Natural killer cell (primary cell): Measurements from ENCODE around the gene TRIM34. TPM values are rescaled to one million over a fixed set of nuclear protein-coding genes. Genes with fewer than 3 reads are reported as not detected.

Experiments
- ATAC-seq, 3 donors: fragments of 150-1000 bp in 2 of 3; fragments of 200-7000 bp in 1 of 3; cut with Tn5 transposase; 1 replicate in 1 of 3; 2 replicates in 2 of 3; pipeline ENCODE4 v1.10.0; 2021; ENCODE audit warnings: mild to moderate bottlenecking in 2 of 3, moderate library complexity in 2 of 3
- DNase-seq, 2 donors: peaks; one replicate each; pipeline versions ENCODE4 v3.0.0 to v3.0.0-alpha.2; 2013 to 2021; ENCODE audit warnings: mixed read lengths in 1 of 2
- H3K27ac ChIP-seq: one replicate; pipeline ENCODE4 v1.5.1; 2013; ENCODE audit warnings: mild to moderate bottlenecking, low read length
- H3K27me3 ChIP-seq: one replicate; pipeline ENCODE4 v1.6.1; 2013; ENCODE audit warnings: low read length; ENCODE audit not compliant: control insufficient read depth, insufficient read depth
- H3K36me3 ChIP-seq: one replicate; pipeline ENCODE4 v1.6.1; 2013; ENCODE audit warnings: low read length; ENCODE audit not compliant: control insufficient read depth, insufficient read depth
- H3K4me1 ChIP-seq: one replicate; pipeline ENCODE4 v1.6.1; 2013; ENCODE audit warnings: low read length; ENCODE audit not compliant: control insufficient read depth, insufficient read depth
- H3K4me3 ChIP-seq: one replicate; pipeline ENCODE4 v1.5.1; 2013; ENCODE audit warnings: low read length
- H3K9me3 ChIP-seq: one replicate; pipeline ENCODE4 v1.6.1; 2013; ENCODE audit warnings: low read length; ENCODE audit not compliant: control insufficient read depth, insufficient read depth
- H3K27ac Mint-ChIP-seq, 2 donors: one replicate each; pipeline ENCODE4 v1.8.0; 2022; ENCODE audit warnings: mild to moderate bottlenecking in 2 of 2, mixed read lengths in 2 of 2, moderate library complexity in 1 of 2
- H3K27me3 Mint-ChIP-seq, 2 donors: one replicate each; pipeline ENCODE4 v1.8.0; 2022; ENCODE audit warnings: low read depth in 2 of 2, mixed read lengths in 2 of 2
- H3K36me3 Mint-ChIP-seq: one replicate; pipeline ENCODE4 v1.8.0; 2022; ENCODE audit warnings: mixed read lengths
- H3K4me1 Mint-ChIP-seq, 2 donors: one replicate each; pipeline ENCODE4 v1.8.0; 2022; ENCODE audit warnings: mixed read lengths in 2 of 2
- H3K4me3 Mint-ChIP-seq: one replicate; pipeline ENCODE4 v1.8.0; 2022; ENCODE audit warnings: mild to moderate bottlenecking, moderate library complexity, mixed read lengths
- H3K9me3 Mint-ChIP-seq, 2 donors: one replicate each; pipeline ENCODE4 v1.8.0; 2022; ENCODE audit warnings: mixed read lengths in 2 of 2
- CTCF ChIP-seq: fragments of 200-600 bp; IDR thresholded peaks from one replicate; pipeline ENCODE4 v1.8.0; 2022; ENCODE audit warnings: antibody characterized with exemption
- WGBS: methylation state at CpG from one replicate; pipeline ENCODE4 v1.1.7; 2013; ENCODE audit warnings: missing lambda C conversion rate; ENCODE audit not compliant: insufficient coverage; 5-methylcytosine and 5-hydroxymethylcytosine counted together
- intact Hi-C: fragments of 100-400 bp; cut with micrococcal nuclease; formaldehyde crosslinking; loops from one replicate; pipeline ENCODE4 v1.14.2; 2022
- total RNA-seq, 4 donors: library from RNA; stranded (reverse); fragments of 120-200 nt in 1 of 4; gene quantifications; one replicate each; pipeline versions ENCODE4 v1.2.3 to v1.2.4, GENCODE V29; 2013 to 2022

TRIM34 gene
- total RNA-seq: 10 to 100 TPM in 1 of 3 donors, 1 to 10 TPM in 2; 8.2 to 10.0 (median 9.9) TPM
- 34.1 TPM for total RNA-seq (2013)

- no peaks in the 10 kb centered on the region for H3K27me3 ChIP-seq
- DNase-seq (peak; percentile 38 to 85), ATAC-seq (peak; percentile 96 to 97 (median 97))
- peaks cover 23% of the 10 kb centered on the region for H3K4me1 ChIP-seq
- intact Hi-C loops: loop anchor here (1.0 kb wide), 1 partner anchor 61 kb away; the partner anchor contains the start of gene TRIM5
- Mint-ChIP-seq H3K36me3 (no peaks in the 10 kb centered on the region), H3K27ac (peak within 1 kb of the TSS; percentile 85 to 86), H3K4me1 (peaks cover 47 to 57% of the 10 kb centered on the region in 2 donors), H3K27me3 (no peaks in the 10 kb centered on the region), H3K4me3 (peak within 1 kb of the TSS; percentile 90), H3K9me3 (no peaks in the 10 kb centered on the region)
- peak within 1 kb of the TSS; percentile 55 for H3K4me3 ChIP-seq
- no peak for TF ChIP-seq CTCF
- H3K9me3 ChIP-seq: no peaks in the 10 kb centered on the region
- H3K36me3 ChIP-seq: no peaks in the 10 kb centered on the region
- H3K27ac ChIP-seq: peak within 1 kb of the TSS; percentile 75
- 21% methylated on average over 5 of the region's 7 CpGs for WGBS
Measured at GRCh38 chr11:5624489-5625279, at the start of gene TRIM34. TSS of gene TRIM34 (plus strand) at chr11:5625001. CDS start at chr11:5632332, 7,331 bp downstream.

GRCh38 chr11:5575152-5575551 is 49.6 kb upstream of the TRIM34 start:
- ATAC-seq (no peak), DNase-seq (no peak)
- H3K4me3 ChIP-seq: no peak overlapping the region
- intact Hi-C loops: no loop called here
- no peaks in the 10 kb centered on the region for H3K27me3 ChIP-seq
- no peaks in the 10 kb centered on the region for H3K9me3 Mint-ChIP-seq
- no peak for TF ChIP-seq CTCF
- no peak overlapping the region for H3K4me3 Mint-ChIP-seq
- no peaks in the 10 kb centered on the region for H3K9me3 ChIP-seq
- no peak overlapping the region for H3K27ac Mint-ChIP-seq
- no peaks in the 10 kb centered on the region for H3K36me3 ChIP-seq
- no peak overlapping the region for H3K27ac ChIP-seq
- H3K36me3 Mint-ChIP-seq: no peaks in the 10 kb centered on the region
- 90% methylated on average over 4 of the region's 4 CpGs for WGBS
- no peaks in the 10 kb centered on the region for H3K4me1 ChIP-seq
- H3K27me3 Mint-ChIP-seq: peaks cover 0 to 7% of the 10 kb centered on the region in 2 donors
- H3K4me1 Mint-ChIP-seq: peaks cover 0 to 10% of the 10 kb centered on the region in 2 donors

- Histone ChIP-seq H3K4me1 (no peaks in the 10 kb centered on the region), H3K4me3 (no peak overlapping the region), H3K9me3 (no peaks in the 10 kb centered on the region), H3K27ac (no peak overlapping the region), H3K36me3 (no peaks in the 10 kb centered on the region), H3K27me3 (no peaks in the 10 kb centered on the region)
- Mint-ChIP-seq H3K36me3 (no peaks in the 10 kb centered on the region), H3K4me3 (no peak overlapping the region), H3K27ac (no peak overlapping the region), H3K4me1 (no peaks in the 10 kb centered on the region), H3K27me3 (peaks cover 0 to 7% of the 10 kb centered on the region in 2 donors), H3K9me3 (no peaks in the 10 kb centered on the region)
- TF ChIP-seq CTCF: no peak
- DNase-seq: no peak
- no peak for ATAC-seq
- intact Hi-C loops: no loop called here
Measured at GRCh38 chr11:5577101-5577500, 47.7 kb upstream of the TRIM34 start.
